Endothelial cell of umbilical vein (primary cell): ENCODE results near the gene FSIP1. TPM values are rescaled to one million over a fixed set of nuclear protein-coding genes. Genes with fewer than 3 reads are reported as not detected.
A peak's percentile ranks its signal among the peaks of the same experiment; 100 is the strongest.

Source experiments
- BruUV-seq: library from RNA; stranded (reverse); fragments of 400-500 nt; replicated peaks from 2 replicates; lab custom pipeline; 2021; lab: Mats Ljungman, UMichigan
- CTCF ChIA-PET: fragments of 300-600, 350-600 bp; sonication (Branson Sonifier 250); formaldehyde crosslinking; loops from one replicate; lab custom pipeline; 2021; ENCODE audit warnings: antibody characterized with exemption, inconsistent platforms; lab: Charles Lee
- POLR2A ChIA-PET: fragments of 300-600, 350-600 bp; sonication (Branson Sonifier 250); formaldehyde crosslinking; loops from one replicate; lab custom pipeline; 2021; ENCODE audit warnings: antibody characterized with exemption, inconsistent platforms; lab: Charles Lee
- DNase-seq: peaks from one replicate; pipeline ENCODE4 v3.0.0-alpha.2; 2011; ENCODE audit warnings: low read depth, low spot score
- FAIRE-seq: peaks from 2 replicates; lab custom pipeline; 2011; peaks lifted over from hg19 to GRCh38; lab: Jason Lieb, UNC
- H2AFZ ChIP-seq: 2 replicates; pipeline ENCODE4 v1.6.0; 2012; ENCODE audit warnings: low read depth, low read length, control low read depth, inconsistent platforms
- H3K27ac ChIP-seq: 2 replicates; pipeline ENCODE4 v1.5.1; 2011; ENCODE audit warnings: low read depth, mild to moderate bottlenecking, control low read depth, low read length, moderate library complexity; ENCODE audit not compliant: insufficient read depth
- H3K27me3 ChIP-seq, 2 experiments: 2 replicates each; pipeline versions ENCODE4 v1.6.0 to v1.6.1; 2011; ENCODE audit warnings: low read length in 2 of 2, mixed read lengths in 1 of 2; ENCODE audit not compliant: control insufficient read depth in 2 of 2, insufficient read depth in 2 of 2
- H3K36me3 ChIP-seq, 2 experiments: 2 replicates in 1 of 2; 3 replicates in 1 of 2; pipeline ENCODE4 v1.5.1; 2011; ENCODE audit warnings: low read length in 2 of 2, mild to moderate bottlenecking in 1 of 2, moderate library complexity in 1 of 2; ENCODE audit not compliant: control insufficient read depth in 2 of 2, insufficient read depth in 2 of 2; ENCODE audit errors: extremely low read depth in 1 of 2
- H3K4me1 ChIP-seq: 3 replicates; pipeline ENCODE4 v1.5.1; 2011; ENCODE audit warnings: mild to moderate bottlenecking, low read length; ENCODE audit not compliant: control insufficient read depth, insufficient read depth; ENCODE audit errors: extremely low read depth
- H3K4me2 ChIP-seq: 2 replicates; pipeline ENCODE4 v1.6.1; 2011; ENCODE audit warnings: low read length, control low read depth, mixed read lengths; ENCODE audit not compliant: insufficient read depth
- H3K4me3 ChIP-seq, 3 experiments: fragments of 200-600 bp in 1 of 3; sonication (generic), shearing (Covaris generic) in 1 of 3; replicated peaks in 1 of 3; 2 replicates each; pipeline ENCODE4 v1.5.1; 2011 to 2016; ENCODE audit warnings: control low read depth in 3 of 3, low read length in 3 of 3, mild to moderate bottlenecking in 2 of 3, inconsistent platforms in 1 of 3, low read depth in 1 of 3, moderate library complexity in 1 of 3; ENCODE audit not compliant: insufficient read depth in 1 of 3
- H3K79me2 ChIP-seq: 2 replicates; pipeline ENCODE4 v1.6.0; 2012; ENCODE audit warnings: low read length, inconsistent platforms; ENCODE audit not compliant: control insufficient read depth, insufficient read depth
- H3K9ac ChIP-seq: replicated peaks from 2 replicates; pipeline ENCODE3; 2011; ENCODE audit warnings: low read length, control low read depth; ENCODE audit not compliant: insufficient read depth; ENCODE audit errors: extremely low read depth
- H3K9me1 ChIP-seq: replicated peaks from 3 replicates; pipeline ENCODE4 v1.6.0; 2011; ENCODE audit warnings: mild to moderate bottlenecking, low read length; ENCODE audit not compliant: control insufficient read depth, insufficient read depth; ENCODE audit errors: extremely low read depth
- H3K9me3 ChIP-seq: replicated peaks from 2 replicates; pipeline ENCODE4 v1.5.1; 2012; ENCODE audit warnings: low read length, inconsistent platforms; ENCODE audit not compliant: control insufficient read depth, insufficient read depth
- H4K20me1 ChIP-seq: replicated peaks from 2 replicates; pipeline ENCODE3; 2011; ENCODE audit warnings: mild to moderate bottlenecking, low read length; ENCODE audit not compliant: control insufficient read depth, insufficient read depth; ENCODE audit errors: extremely low read depth
- EZH2 ChIP-seq: IDR thresholded peaks from 2 replicates; pipeline ENCODE4 v1.6.1; 2012; ENCODE audit warnings: borderline replicate concordance, low read depth, mild to moderate bottlenecking, moderate library complexity, low read length, inconsistent platforms; ENCODE audit not compliant: severe bottlenecking
- FOS ChIP-seq: IDR thresholded peaks from 2 replicates; pipeline ENCODE4 v1.6.1; 2011; ENCODE audit warnings: mild to moderate bottlenecking, low read length, moderate library complexity, borderline replicate concordance; ENCODE audit not compliant: insufficient read depth
- GATA2 ChIP-seq: IDR thresholded peaks from 2 replicates; pipeline ENCODE4 v1.7.0; 2011; ENCODE audit warnings: low read depth, mild to moderate bottlenecking, moderate library complexity, mixed read lengths, low read length; ENCODE audit not compliant: insufficient read length, insufficient read depth
- JUN ChIP-seq: IDR thresholded peaks from 2 replicates; pipeline ENCODE4 v1.6.1; 2011; ENCODE audit warnings: borderline replicate concordance, low read depth; ENCODE audit not compliant: insufficient read length, insufficient read depth
- MYC ChIP-seq: IDR thresholded peaks from one replicate; pipeline ENCODE4 v1.6.1; 2011; ENCODE audit warnings: mild to moderate bottlenecking, low read depth, low read length
- POLR2A ChIP-seq: IDR thresholded peaks from 2 replicates; pipeline ENCODE4 v1.6.1; 2012; ENCODE audit warnings: low read depth, mild to moderate bottlenecking, control low read depth, low read length
- POLR2AphosphoS5 ChIP-seq: IDR thresholded peaks from 2 replicates; pipeline ENCODE4 v1.6.1; 2012; ENCODE audit warnings: low read depth, mild to moderate bottlenecking, control low read depth, low read length, moderate library complexity; ENCODE audit not compliant: insufficient read depth
- dilution Hi-C: fragments of 300-500 bp; cut with MboI; formaldehyde crosslinking; loops from one replicate; pipeline ENCODE4 v1.15.0; 2019; ENCODE audit warnings: low sequenced_read_pairs; ENCODE audit not compliant: extremely low pct_ligation_motif_present
- intact Hi-C: fragments of 100-400 bp; cut with micrococcal nuclease; formaldehyde crosslinking; loops from one replicate; pipeline ENCODE4 v1.10.0; 2022
- polyA plus RNA-seq, 4 experiments: library from polyadenylated mRNA; depleted of rRNA in 3 of 4; stranded (reverse) in 3 of 4; unstranded in 1 of 4; fragments of >200 nt; gene quantifications; 2 replicates each; pipeline versions ENCODE4 v1.2.1 to v1.2.3, GENCODE V29; 2011 to 2012; ENCODE audit warnings: missing spikeins in 1 of 4
- total RNA-seq: library from RNA; stranded (reverse); gene quantifications from 2 replicates; pipeline ENCODE4 v1.2.3, GENCODE V29; 2021
- TF ChIP-seq, protein P1 (sequence below), 2 donors: IDR thresholded peaks; 1 replicate in 1 of 2; 2 replicates in 1 of 2; pipeline ENCODE4 v1.5.1; 2011; ENCODE audit warnings: low read length in 2 of 2, mild to moderate bottlenecking in 2 of 2, moderate library complexity in 2 of 2, control low read depth in 1 of 2, inconsistent platforms in 1 of 2, low read depth in 1 of 2; ENCODE audit not compliant: insufficient read depth in 1 of 2; ENCODE audit errors: extremely low read depth in 1 of 2
- TF ChIP-seq, protein P2 (sequence below): IDR thresholded peaks from 2 replicates; pipeline ENCODE4 v1.6.1; 2011; ENCODE audit not compliant: insufficient read depth, insufficient read length

Gene FSIP1
- total and polyA plus RNA-seq, 2 donors (not counting 3 experiments of a cell fraction or from before 2014, with no cell fraction given): 0.23 to 1.1 TPM

DNA sequence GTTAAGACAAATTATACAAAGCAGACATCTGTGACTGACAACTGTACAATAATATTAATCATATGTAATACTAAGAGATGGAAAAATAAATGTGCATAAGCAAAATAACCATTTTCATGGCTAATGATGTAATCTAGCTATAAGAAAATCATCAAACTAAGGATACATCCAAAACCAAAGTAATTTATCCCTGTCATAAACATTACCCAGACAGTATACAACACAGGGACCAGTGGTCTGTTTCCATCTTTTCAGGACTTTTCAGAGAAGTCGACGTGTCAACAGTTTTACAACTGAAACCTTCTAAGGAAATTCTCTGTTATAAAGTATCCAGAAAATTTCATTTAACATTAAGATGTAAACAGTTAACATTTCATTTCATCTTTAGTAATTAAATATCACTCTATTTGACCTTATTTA is 190.7 kb downstream of the FSIP1 start:
- no TSS peak for BruUV-seq
- CTCF ChIA-PET: interaction anchor here (1.5 kb wide), 1 partner anchor 165 kb away, joined by 8 read pairs; no protein-coding TSS in a partner anchor

More for the DNA sequence above, 190.7 kb downstream of the FSIP1 start:
- Histone ChIP-seq H2AFZ (no peak overlapping the region), H3K9me1 (no peaks in the 10 kb centered on the region), H3K4me2 (no peak overlapping the region), H3K27ac (no peak overlapping the region), H3K27me3 (no peaks in the 10 kb centered on the region), H4K20me1 (peaks cover under 1% of the 10 kb centered on the region), H3K36me3 (peaks cover 58 to 82% of the 10 kb centered on the region in 2 experiments), H3K9me3 (no peaks in the 10 kb centered on the region), H3K79me2 (peaks cover 11% of the 10 kb centered on the region), H3K4me1 (peaks cover 7% of the 10 kb centered on the region), H3K9ac (no peak overlapping the region), H3K4me3 (peak overlapping the region in 1 of 3 experiments; percentile 1)
- no peak for DNase-seq
- POLR2A ChIA-PET: interaction anchor here (1.2 to 2.9 kb wide), 3 partner anchors 10 to 228 kb away, joined by 4 to 24 read pairs (median 5); partner anchors contain the start of gene THBS1
- intact Hi-C loops (no loop called here), dilution Hi-C loops (no loop called here)
- FAIRE-seq: no peak
- TF ChIP-seq, protein P1, sequence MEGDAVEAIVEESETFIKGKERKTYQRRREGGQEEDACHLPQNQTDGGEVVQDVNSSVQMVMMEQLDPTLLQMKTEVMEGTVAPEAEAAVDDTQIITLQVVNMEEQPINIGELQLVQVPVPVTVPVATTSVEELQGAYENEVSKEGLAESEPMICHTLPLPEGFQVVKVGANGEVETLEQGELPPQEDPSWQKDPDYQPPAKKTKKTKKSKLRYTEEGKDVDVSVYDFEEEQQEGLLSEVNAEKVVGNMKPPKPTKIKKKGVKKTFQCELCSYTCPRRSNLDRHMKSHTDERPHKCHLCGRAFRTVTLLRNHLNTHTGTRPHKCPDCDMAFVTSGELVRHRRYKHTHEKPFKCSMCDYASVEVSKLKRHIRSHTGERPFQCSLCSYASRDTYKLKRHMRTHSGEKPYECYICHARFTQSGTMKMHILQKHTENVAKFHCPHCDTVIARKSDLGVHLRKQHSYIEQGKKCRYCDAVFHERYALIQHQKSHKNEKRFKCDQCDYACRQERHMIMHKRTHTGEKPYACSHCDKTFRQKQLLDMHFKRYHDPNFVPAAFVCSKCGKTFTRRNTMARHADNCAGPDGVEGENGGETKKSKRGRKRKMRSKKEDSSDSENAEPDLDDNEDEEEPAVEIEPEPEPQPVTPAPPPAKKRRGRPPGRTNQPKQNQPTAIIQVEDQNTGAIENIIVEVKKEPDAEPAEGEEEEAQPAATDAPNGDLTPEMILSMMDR (IDR thresholded peaks at IDR 0.05; ENCODE audit: extremely low read depth in 1 of 2, insufficient read depth in 1 of 2, low read depth in 1 of 2, low read length in 2 of 2): no peak
- TF ChIP-seq, protein P2, sequence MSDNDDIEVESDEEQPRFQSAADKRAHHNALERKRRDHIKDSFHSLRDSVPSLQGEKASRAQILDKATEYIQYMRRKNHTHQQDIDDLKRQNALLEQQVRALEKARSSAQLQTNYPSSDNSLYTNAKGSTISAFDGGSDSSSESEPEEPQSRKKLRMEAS: no peak
- TF ChIP-seq GATA2: no peak
- TF ChIP-seq JUN: no peak
- TF ChIP-seq POLR2A: no peak
- TF ChIP-seq POLR2AphosphoS5: no peak
- no peak for TF ChIP-seq MYC
- no peak for TF ChIP-seq FOS
- no peak for TF ChIP-seq EZH2
